ENCODE data around the gene SLC10A7. TPM values are rescaled to one million over a fixed set of nuclear protein-coding genes. Genes with fewer than 3 reads are reported as not detected.

SLC10A7 gene
- total RNA-seq, 1 experiment from 2014 or later: 37.1 TPM

GRCh38 chr4:146477054-146477453 is 44.7 kb downstream of the SLC10A7 start:
- Histone ChIP-seq H3K4me1 (ENCODE audit: insufficient read depth, low read length, poor library complexity, severe bottlenecking) (peaks cover 72% of the 10 kb centered on the region), H3K36me3 (ENCODE audit: insufficient read depth, low read length, poor library complexity, severe bottlenecking) (peaks cover 7% of the 10 kb centered on the region), H3K4me3 (ENCODE audit: low read depth, low read length, poor library complexity, severe bottlenecking) (no peak overlapping the region), H3K27me3 (replicated peaks; ENCODE audit: insufficient read depth, low read depth, low read length, poor library complexity) (no peaks in the 10 kb centered on the region), H3K27ac (ENCODE audit: low read depth, low read length, poor library complexity, severe bottlenecking) (peak overlapping the region; percentile 65), H3K9me3 (ENCODE audit: low read depth, low read length, poor library complexity, severe bottlenecking) (peaks cover 3% of the 10 kb centered on the region)
- DNase-seq (ENCODE audit: low spot score): peak; percentile 46
- CTCF ChIA-PET: no interaction called here
- no TSS peak for BruUV-seq (replicated peaks)
- POLR2A ChIA-PET (ENCODE audit: low non-redundant PET): interaction anchor here (0.7 kb wide), 1 partner anchor 319 kb away, joined by 3 read pairs; no protein-coding TSS in a partner anchor
- intact Hi-C loops (cut with micrococcal nuclease; ENCODE audit: unreplicated experiment): no loop called here
- TF ChIP-seq, protein P1, sequence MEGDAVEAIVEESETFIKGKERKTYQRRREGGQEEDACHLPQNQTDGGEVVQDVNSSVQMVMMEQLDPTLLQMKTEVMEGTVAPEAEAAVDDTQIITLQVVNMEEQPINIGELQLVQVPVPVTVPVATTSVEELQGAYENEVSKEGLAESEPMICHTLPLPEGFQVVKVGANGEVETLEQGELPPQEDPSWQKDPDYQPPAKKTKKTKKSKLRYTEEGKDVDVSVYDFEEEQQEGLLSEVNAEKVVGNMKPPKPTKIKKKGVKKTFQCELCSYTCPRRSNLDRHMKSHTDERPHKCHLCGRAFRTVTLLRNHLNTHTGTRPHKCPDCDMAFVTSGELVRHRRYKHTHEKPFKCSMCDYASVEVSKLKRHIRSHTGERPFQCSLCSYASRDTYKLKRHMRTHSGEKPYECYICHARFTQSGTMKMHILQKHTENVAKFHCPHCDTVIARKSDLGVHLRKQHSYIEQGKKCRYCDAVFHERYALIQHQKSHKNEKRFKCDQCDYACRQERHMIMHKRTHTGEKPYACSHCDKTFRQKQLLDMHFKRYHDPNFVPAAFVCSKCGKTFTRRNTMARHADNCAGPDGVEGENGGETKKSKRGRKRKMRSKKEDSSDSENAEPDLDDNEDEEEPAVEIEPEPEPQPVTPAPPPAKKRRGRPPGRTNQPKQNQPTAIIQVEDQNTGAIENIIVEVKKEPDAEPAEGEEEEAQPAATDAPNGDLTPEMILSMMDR (conservative IDR thresholded peaks at IDR 0.05; ENCODE audit: low read depth, low read length): no peak
- no peak for TF ChIP-seq EZH2 (IDR thresholded peaks at IDR 0.05; ENCODE audit: borderline replicate concordance, low read depth, low read length, poor library complexity, severe bottlenecking)

DNA sequence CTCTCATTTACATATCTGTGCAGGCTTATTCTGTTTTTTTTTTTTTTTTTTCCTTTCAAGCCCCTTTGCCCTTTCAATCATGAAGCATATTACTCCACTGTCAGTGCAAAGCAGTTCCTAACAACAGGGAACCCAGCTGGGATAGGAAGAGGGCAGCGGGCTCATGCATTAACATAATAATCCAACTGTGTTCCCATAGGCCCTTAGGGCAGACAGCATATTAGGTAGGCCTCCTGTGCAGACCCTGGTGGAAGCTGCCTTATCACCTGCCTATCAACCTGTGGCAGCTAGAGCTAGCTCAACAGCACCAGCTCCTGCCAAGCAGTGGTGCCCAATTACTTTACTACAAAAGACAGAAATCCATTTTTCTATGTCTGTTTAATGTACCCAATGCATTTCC is 49.3 kb downstream of the SLC10A7 start:
- peak; percentile 88 for DNase-seq (ENCODE audit: low spot score)
- H3K27me3 ChIP-seq (replicated peaks; ENCODE audit: insufficient read depth, low read depth, low read length, poor library complexity): no peaks in the 10 kb centered on the region
- H3K36me3 ChIP-seq (ENCODE audit: insufficient read depth, low read length, poor library complexity, severe bottlenecking): peaks cover 4% of the 10 kb centered on the region
- H3K9me3 ChIP-seq (ENCODE audit: low read depth, low read length, poor library complexity, severe bottlenecking): no peaks in the 10 kb centered on the region
- TF ChIP-seq, protein P1 (conservative IDR thresholded peaks at IDR 0.05; ENCODE audit: low read depth, low read length): no peak
- no peak for TF ChIP-seq EZH2 (IDR thresholded peaks at IDR 0.05; ENCODE audit: borderline replicate concordance, low read depth, low read length, poor library complexity, severe bottlenecking)
- peaks cover 86% of the 10 kb centered on the region for H3K4me1 ChIP-seq (ENCODE audit: insufficient read depth, low read length, poor library complexity, severe bottlenecking)
- ChIA-PET POLR2A (ENCODE audit: low non-redundant PET) (no interaction called here), CTCF (no interaction called here)
- BruUV-seq (replicated peaks): no TSS peak
- intact Hi-C loops (cut with micrococcal nuclease; ENCODE audit: unreplicated experiment): no loop called here
- no peak overlapping the region for H3K4me3 ChIP-seq (ENCODE audit: low read depth, low read length, poor library complexity, severe bottlenecking)
- H3K27ac ChIP-seq (ENCODE audit: low read depth, low read length, poor library complexity, severe bottlenecking): peak overlapping the region; percentile 65

GRCh38 chr4:146470604-146471003 is 51.1 kb downstream of the SLC10A7 start:
- H3K4me3 ChIP-seq (ENCODE audit: low read depth, low read length, poor library complexity, severe bottlenecking): no peak overlapping the region
- H3K36me3 ChIP-seq (ENCODE audit: insufficient read depth, low read length, poor library complexity, severe bottlenecking): peaks cover 4% of the 10 kb centered on the region
- H3K27ac ChIP-seq (ENCODE audit: low read depth, low read length, poor library complexity, severe bottlenecking): peak overlapping the region; percentile 8
- H3K4me1 ChIP-seq (ENCODE audit: insufficient read depth, low read length, poor library complexity, severe bottlenecking): peaks cover 86% of the 10 kb centered on the region
- TF ChIP-seq EZH2 (IDR thresholded peaks at IDR 0.05; ENCODE audit: borderline replicate concordance, low read depth, low read length, poor library complexity, severe bottlenecking): no peak
- TF ChIP-seq, protein P1 (conservative IDR thresholded peaks at IDR 0.05; ENCODE audit: low read depth, low read length): no peak
- H3K27me3 ChIP-seq (replicated peaks; ENCODE audit: insufficient read depth, low read depth, low read length, poor library complexity): no peaks in the 10 kb centered on the region
- intact Hi-C loops (cut with micrococcal nuclease; ENCODE audit: unreplicated experiment): no loop called here
- no TSS peak for BruUV-seq (replicated peaks)
- ChIA-PET POLR2A (ENCODE audit: low non-redundant PET) (no interaction called here), CTCF (no interaction called here)
- H3K9me3 ChIP-seq (ENCODE audit: low read depth, low read length, poor library complexity, severe bottlenecking): no peaks in the 10 kb centered on the region
- DNase-seq (ENCODE audit: low spot score): peak; percentile 49
